Suprapubic skin (tissue), 4 donors: ENCODE results near the gene CAMK4.

Source experiments
- POLR2A ChIP-seq, 2 donors: fragments of 450-650 bp; IDR thresholded peaks; one replicate each; pipeline ENCODE4 v1.6.1; 2017; ENCODE audit warnings: antibody characterized with exemption in 2 of 2, mild to moderate bottlenecking in 2 of 2, moderate library complexity in 2 of 2
- POLR2AphosphoS5 ChIP-seq, 3 donors: sonication (generic); formaldehyde crosslinking; IDR thresholded peaks; one replicate each; pipeline ENCODE4 v1.6.1; 2017; ENCODE audit warnings: antibody characterized with exemption in 3 of 3

DNA sequence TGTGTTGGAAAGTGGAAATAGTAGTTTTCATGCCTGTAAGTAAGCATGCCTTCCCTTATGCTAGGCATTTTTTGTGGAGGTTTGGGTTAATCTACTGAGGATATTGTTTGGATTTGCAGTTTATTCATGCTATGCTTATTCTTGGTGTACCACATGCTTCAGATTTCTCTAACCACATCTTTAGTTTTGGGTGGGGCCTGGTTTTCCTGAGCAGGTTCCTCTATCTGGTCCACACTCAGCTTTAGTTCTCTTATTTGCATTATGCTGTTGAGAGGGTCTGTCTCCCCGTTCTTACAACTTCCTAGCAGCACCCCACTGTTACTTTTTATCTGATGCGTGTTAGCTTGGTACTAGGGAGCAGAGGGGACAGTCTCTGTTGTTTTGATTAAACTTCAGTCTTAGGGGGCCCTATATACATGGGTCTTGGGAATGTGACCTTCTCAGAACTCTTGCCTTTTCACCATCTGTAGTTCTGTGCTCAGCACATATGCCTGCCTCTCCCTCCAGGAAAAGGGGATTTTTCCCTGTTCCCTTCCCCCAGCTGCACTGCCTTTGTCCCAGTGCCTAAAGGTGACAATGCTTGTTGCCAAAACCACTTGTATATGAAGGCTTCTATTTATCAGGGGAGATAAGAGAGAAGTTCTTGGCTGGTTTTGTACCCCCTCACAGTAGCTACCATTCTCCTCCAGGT is 10.0 kb upstream of the CAMK4 start:
- TF ChIP-seq POLR2AphosphoS5 (IDR thresholded peaks at IDR 0.05) (no peak), POLR2A (IDR thresholded peaks at IDR 0.05) (no peak)
